Gastrocnemius medialis (tissue), 4 donors: ENCODE data around the gene C10orf95. TPM values are rescaled to one million over a fixed set of nuclear protein-coding genes. Genes with fewer than 3 reads are reported as not detected.

Experiments used
- ATAC-seq, 2 donors: fragments of 150-250 bp; one replicate each; pipeline ENCODE4 v1.9.1; 2016
- DNase-seq, 2 donors: peaks; one replicate each; pipeline ENCODE4 v3.0.0-alpha.2; 2019
- H3K27ac ChIP-seq, 4 donors: fragments of 200-600 bp; sonication (generic); 1 replicate in 1 of 4; 2 replicates in 3 of 4; pipeline ENCODE4 v1.5.1; 2016 to 2018; ENCODE audit warnings: mild to moderate bottlenecking in 2 of 4, moderate library complexity in 1 of 4
- H3K27me3 ChIP-seq, 3 donors: fragments of 200-600 bp; sonication (generic) in 2 of 3; 1 replicate in 1 of 3; 2 replicates in 2 of 3; pipeline versions ENCODE4 v1.5.1 to v1.6.0; 2016 to 2019; ENCODE audit warnings: mild to moderate bottlenecking in 1 of 3, moderate library complexity in 1 of 3
- H3K36me3 ChIP-seq, 2 donors: fragments of 200-600 bp; sonication (generic) in 1 of 2; one replicate each; pipeline ENCODE4 v1.5.1; 2017 to 2018
- H3K4me1 ChIP-seq, 2 donors: fragments of 200-600 bp; sonication (generic) in 1 of 2; one replicate each; pipeline ENCODE4 v1.5.1; 2016 to 2017; ENCODE audit warnings: mild to moderate bottlenecking in 2 of 2
- H3K4me3 ChIP-seq, 4 donors: fragments of 200-600 bp; sonication (generic) in 3 of 4; 1 replicate in 1 of 4; 2 replicates in 3 of 4; pipeline ENCODE4 v1.5.1; 2016 to 2019; ENCODE audit warnings: mild to moderate bottlenecking in 2 of 4
- H3K9me3 ChIP-seq, 3 donors: fragments of 200-600 bp; sonication (generic) in 2 of 3; 1 replicate in 1 of 3; 2 replicates in 2 of 3; pipeline ENCODE4 v1.5.1; 2016 to 2019
- POLR2A ChIP-seq, 2 donors: fragments of 450-650 bp; IDR thresholded peaks; one replicate each; pipeline ENCODE4 v1.6.1; 2017; ENCODE audit warnings: antibody characterized with exemption in 2 of 2, mild to moderate bottlenecking in 2 of 2, moderate library complexity in 2 of 2
- in situ Hi-C, 4 donors: fragments of 200-750 bp; cut with MboI; loops; one replicate each; pipeline versions ENCODE4 v1.15.0 to v1.8.0; 2017; ENCODE audit warnings: low sequenced_read_pairs in 4 of 4
- intact Hi-C: fragments of 100-400 bp; cut with DNase I; formaldehyde crosslinking; loops from one replicate; pipeline ENCODE4 v1.15.1; 2023; ENCODE audit warnings: low total_unique reads
- total RNA-seq, 4 donors: library from RNA; depleted of rRNA; stranded (reverse); fragments of >200 nt; gene quantifications; one replicate each; pipeline versions ENCODE4 v1.1.0 to v1.2.3, GENCODE V29; 2016
- TF ChIP-seq, protein P1 (sequence below), 5 experiments: fragments of 450-650 bp in 3 of 5; fragments of 200-600 bp in 2 of 5; sonication (generic) in 2 of 5; IDR thresholded peaks in 4 of 5; conservative IDR thresholded peaks in 1 of 5; 1 replicate in 4 of 5; 2 replicates in 1 of 5; pipeline ENCODE4 v1.5.1; 2016 to 2019; ENCODE audit warnings: antibody characterized with exemption in 5 of 5, mild to moderate bottlenecking in 3 of 5, moderate library complexity in 3 of 5

C10orf95 gene
- total RNA-seq, 4 donors from 2014 or later = not detected

- H3K27me3 ChIP-seq = no peaks in the 10 kb centered on the region
- H3K9me3 ChIP-seq = no peaks in the 10 kb centered on the region
- intact Hi-C loops (no loop called here), in situ Hi-C loops (no loop called here)
- peaks cover 6 to 99% of the 10 kb centered on the region in 2 donors for H3K36me3 ChIP-seq
- no peak for ATAC-seq
- DNase-seq = no peak
- no peak overlapping the region for H3K4me3 ChIP-seq
- TF ChIP-seq POLR2A (IDR thresholded peaks at IDR 0.05) = no peak
- TF ChIP-seq, protein P1, sequence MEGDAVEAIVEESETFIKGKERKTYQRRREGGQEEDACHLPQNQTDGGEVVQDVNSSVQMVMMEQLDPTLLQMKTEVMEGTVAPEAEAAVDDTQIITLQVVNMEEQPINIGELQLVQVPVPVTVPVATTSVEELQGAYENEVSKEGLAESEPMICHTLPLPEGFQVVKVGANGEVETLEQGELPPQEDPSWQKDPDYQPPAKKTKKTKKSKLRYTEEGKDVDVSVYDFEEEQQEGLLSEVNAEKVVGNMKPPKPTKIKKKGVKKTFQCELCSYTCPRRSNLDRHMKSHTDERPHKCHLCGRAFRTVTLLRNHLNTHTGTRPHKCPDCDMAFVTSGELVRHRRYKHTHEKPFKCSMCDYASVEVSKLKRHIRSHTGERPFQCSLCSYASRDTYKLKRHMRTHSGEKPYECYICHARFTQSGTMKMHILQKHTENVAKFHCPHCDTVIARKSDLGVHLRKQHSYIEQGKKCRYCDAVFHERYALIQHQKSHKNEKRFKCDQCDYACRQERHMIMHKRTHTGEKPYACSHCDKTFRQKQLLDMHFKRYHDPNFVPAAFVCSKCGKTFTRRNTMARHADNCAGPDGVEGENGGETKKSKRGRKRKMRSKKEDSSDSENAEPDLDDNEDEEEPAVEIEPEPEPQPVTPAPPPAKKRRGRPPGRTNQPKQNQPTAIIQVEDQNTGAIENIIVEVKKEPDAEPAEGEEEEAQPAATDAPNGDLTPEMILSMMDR (IDR thresholded peaks at IDR 0.05 in 4 of 5, conservative IDR thresholded peaks at IDR 0.05 in 1 of 5) = no peak
- peak overlapping the region; percentile 76 to 100 (median 77) for H3K27ac ChIP-seq
- H3K4me1 ChIP-seq = peaks cover 17 to 22% of the 10 kb centered on the region in 2 donors
These were observed 32.7 kb upstream of the C10orf95 start for GRCh38 chr10:102484021-102484420.

DNA sequence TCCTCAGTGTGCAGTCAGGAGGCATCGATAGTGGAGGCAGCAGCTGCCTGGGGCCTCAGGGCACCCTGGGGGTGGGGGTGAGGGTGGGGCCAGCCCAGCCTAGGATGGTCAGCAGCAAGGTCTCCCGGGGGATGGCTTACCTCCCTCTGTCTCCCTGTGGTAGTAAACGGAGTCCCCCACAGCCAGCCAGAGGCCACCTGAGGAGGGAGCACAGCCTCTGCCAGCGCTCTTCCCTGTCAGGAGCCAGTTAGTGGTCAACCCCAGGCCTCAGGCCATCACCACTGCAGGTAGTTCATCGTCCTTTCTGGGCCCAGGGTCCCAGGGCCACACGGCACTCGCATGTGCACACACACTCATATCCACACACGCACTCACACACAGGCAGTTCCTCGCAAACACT is 29.1 kb upstream of the C10orf95 start:
- TF ChIP-seq, protein P1 (IDR thresholded peaks at IDR 0.05 in 4 of 5, conservative IDR thresholded peaks at IDR 0.05 in 1 of 5) = no peak
- TF ChIP-seq POLR2A (IDR thresholded peaks at IDR 0.05) = no peak
- Histone ChIP-seq H3K9me3 (no peaks in the 10 kb centered on the region), H3K4me3 (no peak overlapping the region), H3K4me1 (peaks cover 8 to 10% of the 10 kb centered on the region in 2 donors), H3K36me3 (peaks cover 3 to 69% of the 10 kb centered on the region in 2 donors), H3K27ac (peak overlapping the region in 3 of 4 donors; percentile 56 to 73 (median 56)), H3K27me3 (no peaks in the 10 kb centered on the region)
- intact Hi-C loops = no loop called here
- no peak for DNase-seq
- in situ Hi-C loops = no loop called here
- ATAC-seq = no peak

DNA sequence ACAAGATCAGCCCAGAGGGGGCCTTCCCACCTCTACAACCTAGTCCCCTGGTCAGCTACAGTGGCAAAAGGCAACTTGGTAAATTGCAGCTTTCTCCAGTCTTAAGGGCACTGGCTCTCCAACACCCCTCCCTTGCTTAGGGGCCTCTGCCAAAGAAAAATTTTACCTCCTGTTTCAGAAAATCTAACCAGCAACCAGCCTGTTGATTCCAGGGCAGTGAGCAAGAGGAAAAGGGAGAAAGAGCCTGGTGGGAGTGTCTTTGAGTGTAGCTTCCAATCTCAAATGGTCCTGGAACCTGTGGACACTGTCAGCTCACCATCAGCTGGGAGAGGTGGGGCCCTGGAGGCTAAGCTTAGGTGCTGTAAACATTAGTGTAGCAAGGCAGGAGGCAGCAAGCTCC is 28.3 kb upstream of the C10orf95 start:
- ATAC-seq = no peak
- Histone ChIP-seq H3K9me3 (no peaks in the 10 kb centered on the region), H3K27me3 (no peaks in the 10 kb centered on the region), H3K4me3 (no peak overlapping the region), H3K36me3 (peaks cover 3 to 61% of the 10 kb centered on the region in 2 donors), H3K4me1 (peaks cover under 1 to 2% of the 10 kb centered on the region in 2 donors), H3K27ac (peak overlapping the region; percentile 52 to 73 (median 56))
- in situ Hi-C loops = no loop called here
- no peak for DNase-seq
- intact Hi-C loops = loop anchor here (1.0 to 5.0 kb wide), 4 partner anchors 19 to 85 kb away; partner anchors contain the start of genes FBXL15 and NFKB2
- TF ChIP-seq, protein P1 (IDR thresholded peaks at IDR 0.05 in 4 of 5, conservative IDR thresholded peaks at IDR 0.05 in 1 of 5) = no peak
- TF ChIP-seq POLR2A (IDR thresholded peaks at IDR 0.05) = no peak

GRCh38 chr10:102476466-102477141 is 25.3 kb upstream of the C10orf95 start:
- no peak for DNase-seq
- Histone ChIP-seq H3K27me3 (no peaks in the 10 kb centered on the region), H3K36me3 (peaks cover 0 to 31% of the 10 kb centered on the region in 2 donors), H3K9me3 (no peaks in the 10 kb centered on the region), H3K4me3 (no peak overlapping the region), H3K27ac (no peak overlapping the region), H3K4me1 (no peaks in the 10 kb centered on the region)
- in situ Hi-C loops (no loop called here), intact Hi-C loops (loop anchor here (5.0 kb wide), 1 partner anchor 54 kb away; the partner anchor contains the start of gene FBXL15)
- ATAC-seq = no peak
- TF ChIP-seq POLR2A (IDR thresholded peaks at IDR 0.05) = no peak
- TF ChIP-seq, protein P1 (IDR thresholded peaks at IDR 0.05 in 4 of 5, conservative IDR thresholded peaks at IDR 0.05 in 1 of 5) = no peak
